GM18498 (cell line): Measurements from ENCODE around the gene SLMAP.
"Not testable (repeated sequence)": the region's sequence is repeated elsewhere in the genome, so short reads cannot be mapped to it uniquely, and the experiment has no call there.

Source experiments
- ATAC-seq: cut with Tn5 transposase; IDR thresholded peaks from one replicate; pipeline ENCODE4 v1.9.1; 2021; ENCODE audit warnings: mild to moderate bottlenecking, moderate library complexity; ENCODE audit not compliant: unreplicated experiment

Gene SLMAP

GRCh38 chr3:57876632-57877031, 120.5 kb downstream of the SLMAP start:
- no peak for ATAC-seq

GRCh38 chr3:57877116-57877515, 121.0 kb downstream of the SLMAP start:
- ATAC-seq = no peak

- not testable (repeated sequence) for ATAC-seq
These were observed 128.3 kb downstream of the SLMAP start for GRCh38 chr3:57884436-57884835.

- ATAC-seq = no peak
These were observed 133.7 kb downstream of the SLMAP start for GRCh38 chr3:57889807-57890206.

- ATAC-seq = no peak
These were observed 134.8 kb downstream of the SLMAP start for GRCh38 chr3:57890874-57891273.

GRCh38 chr3:57892423-57892822, 136.3 kb downstream of the SLMAP start:
- no peak for ATAC-seq

- ATAC-seq = no peak
These were observed 137.0 kb downstream of the SLMAP start for GRCh38 chr3:57893156-57893555.

GRCh38 chr3:57893668-57894067, 137.6 kb downstream of the SLMAP start:
- no peak for ATAC-seq

GRCh38 chr3:57896031-57896430, 139.9 kb downstream of the SLMAP start:
- ATAC-seq = no peak

- ATAC-seq = no peak
These were observed 140.6 kb downstream of the SLMAP start for GRCh38 chr3:57896691-57897090.

GRCh38 chr3:57900786-57901185, 144.7 kb downstream of the SLMAP start:
- no peak for ATAC-seq

GRCh38 chr3:57903124-57903890, 147.2 kb downstream of the SLMAP start:
- no peak for ATAC-seq

- ATAC-seq = no peak
These were observed 154.9 kb downstream of the SLMAP start for GRCh38 chr3:57910990-57911389.

- ATAC-seq = no peak
These were observed 155.5 kb downstream of the SLMAP start for GRCh38 chr3:57911593-57911992.

- no peak for ATAC-seq
These were observed 161.5 kb downstream of the SLMAP start for GRCh38 chr3:57917601-57918000.

- ATAC-seq = no peak
These were observed 162.2 kb downstream of the SLMAP start for GRCh38 chr3:57918123-57918837.

GRCh38 chr3:57919987-57920386, 163.9 kb downstream of the SLMAP start:
- no peak for ATAC-seq

- ATAC-seq = no peak
These were observed 167.0 kb downstream of the SLMAP start for GRCh38 chr3:57923101-57923500.

GRCh38 chr3:57923752-57924151, 167.6 kb downstream of the SLMAP start:
- ATAC-seq = no peak

- no peak for ATAC-seq
These were observed 171.1 kb downstream of the SLMAP start for GRCh38 chr3:57927166-57927565.

- ATAC-seq = no peak
These were observed 171.8 kb downstream of the SLMAP start for GRCh38 chr3:57927916-57928315.

GRCh38 chr3:57928511-57928910, 172.4 kb downstream of the SLMAP start:
- no peak for ATAC-seq
